Activated CD4-positive, alpha-beta T cell treated with anti-CD3 and anti-CD28 coated beads, Interleukin-10, Interleukin-2, amounts not matched to agents 100 ng/mL and 50 ng/mL, durations not matched to agents 16 hours and 8 hours (primary cell): ENCODE measurements around the gene MAGI1.
"Not testable (repeated sequence)": the region's sequence is repeated elsewhere in the genome, so short reads cannot be mapped to it uniquely, and the experiment has no call there.

Experiments
- DNase-seq: peaks from one replicate; pipeline ENCODE4 v3.0.0-alpha.2; 2020

The MAGI1 gene

DNA sequence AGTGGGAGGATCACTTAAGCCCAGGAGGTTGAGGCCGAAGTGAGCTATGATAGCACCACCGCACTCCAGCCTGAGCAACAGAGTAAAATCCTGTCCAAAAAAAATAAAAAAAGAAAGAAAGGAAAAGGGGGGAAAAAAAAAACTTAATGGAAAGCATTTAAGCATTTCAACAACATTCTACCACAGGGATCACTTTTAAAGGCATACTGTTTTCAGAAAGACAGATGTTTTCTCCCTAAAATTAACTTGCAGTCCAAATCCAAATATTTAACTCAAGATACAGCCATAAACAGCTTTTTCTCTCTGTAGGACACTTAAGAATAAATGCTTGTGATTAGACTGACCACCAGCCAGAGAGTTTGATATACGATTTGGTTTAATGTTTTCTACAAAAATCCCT is 141.0 kb downstream of the MAGI1 start:
- DNase-seq, result no peak

GRCh38 chr3:65896321-65896720 is 142.4 kb downstream of the MAGI1 start:
- no peak for DNase-seq

GRCh38 chr3:65894679-65895453 is 143.9 kb downstream of the MAGI1 start:
- no peak for DNase-seq

GRCh38 chr3:65894126-65894525 is 144.6 kb downstream of the MAGI1 start:
- DNase-seq, result no peak

DNA sequence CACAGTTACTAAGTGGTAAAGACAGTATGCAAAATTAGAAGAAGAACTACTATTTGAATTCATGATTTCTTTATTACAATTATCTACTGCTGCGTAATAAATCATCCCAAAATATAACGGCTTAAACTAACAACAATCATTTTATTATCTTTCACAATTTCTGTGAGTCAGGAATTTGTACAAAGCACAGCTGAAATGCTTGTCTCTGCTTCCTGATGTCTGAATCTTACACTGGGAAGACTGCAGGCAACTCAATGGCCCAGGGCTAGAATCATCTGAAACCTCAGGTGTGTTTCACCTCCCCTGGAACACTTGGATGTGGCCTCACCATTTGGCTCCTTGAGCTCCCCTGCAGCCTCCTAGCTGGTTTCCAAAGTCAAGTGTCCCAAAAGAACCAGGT is 145.1 kb downstream of the MAGI1 start:
- no peak for DNase-seq

DNA sequence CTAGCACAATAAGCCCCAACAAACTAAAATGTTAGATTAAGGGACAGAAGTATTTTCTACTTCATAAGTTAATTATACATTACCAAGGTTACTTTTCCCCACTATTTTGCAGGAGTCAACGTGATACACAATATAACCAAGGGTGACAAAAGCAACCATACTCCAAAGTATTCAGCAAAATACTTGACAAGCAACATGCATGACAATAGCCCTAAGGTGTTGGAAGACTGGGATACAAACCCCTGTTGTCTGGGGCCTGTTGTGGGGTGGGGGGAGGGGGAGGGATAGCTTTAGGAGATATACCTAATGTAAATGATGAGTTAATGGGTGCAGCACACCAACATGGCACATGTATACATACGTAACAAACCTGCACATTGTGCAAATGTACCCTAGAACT is 147.2 kb downstream of the MAGI1 start:
- DNase-seq, result not testable (repeated sequence)

DNA sequence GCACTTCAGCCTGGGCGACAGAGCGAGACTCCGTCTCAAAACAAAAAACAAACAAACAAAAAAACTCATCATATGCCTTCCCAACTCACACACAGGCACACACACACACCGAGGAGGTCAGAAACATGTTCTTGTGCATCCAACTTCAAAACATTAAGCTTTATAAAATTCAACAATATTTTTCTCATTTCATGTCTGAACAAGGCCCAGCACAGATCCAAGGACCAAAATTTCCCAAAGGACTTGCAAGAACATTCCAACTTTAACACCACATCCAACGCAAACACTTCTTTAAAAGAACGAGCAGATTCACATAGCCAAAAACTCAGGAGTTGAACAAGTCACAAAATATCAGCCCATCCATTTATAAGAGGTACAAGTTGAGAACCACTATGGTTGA is 148.4 kb downstream of the MAGI1 start:
- no peak for DNase-seq

- DNase-seq, result no peak
Observed at GRCh38 chr3:65889707-65890099, 149.0 kb downstream of the MAGI1 start.

GRCh38 chr3:65888980-65889706 is 149.6 kb downstream of the MAGI1 start:
- no peak for DNase-seq

GRCh38 chr3:65888196-65888595 is 150.5 kb downstream of the MAGI1 start:
- no peak for DNase-seq

DNA sequence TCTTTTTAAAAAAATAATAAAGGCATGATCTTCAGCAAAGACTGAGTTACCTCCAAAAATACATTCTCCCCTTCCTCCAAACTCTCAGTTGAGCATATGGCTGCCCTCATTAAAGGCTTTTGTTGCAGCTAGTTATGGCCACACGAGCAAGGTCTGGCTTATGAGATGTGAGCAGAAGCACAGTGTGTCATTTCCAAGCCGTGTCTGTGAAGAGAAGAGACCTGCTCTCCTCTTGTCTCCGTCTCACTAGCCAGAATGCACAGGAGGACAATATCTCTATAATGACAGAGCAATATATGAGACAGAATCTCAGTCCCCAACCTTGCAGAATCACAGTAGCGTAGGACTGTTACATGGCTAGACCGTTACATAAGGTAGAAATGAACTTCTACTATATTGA is 152.3 kb downstream of the MAGI1 start:
- no peak for DNase-seq

DNA sequence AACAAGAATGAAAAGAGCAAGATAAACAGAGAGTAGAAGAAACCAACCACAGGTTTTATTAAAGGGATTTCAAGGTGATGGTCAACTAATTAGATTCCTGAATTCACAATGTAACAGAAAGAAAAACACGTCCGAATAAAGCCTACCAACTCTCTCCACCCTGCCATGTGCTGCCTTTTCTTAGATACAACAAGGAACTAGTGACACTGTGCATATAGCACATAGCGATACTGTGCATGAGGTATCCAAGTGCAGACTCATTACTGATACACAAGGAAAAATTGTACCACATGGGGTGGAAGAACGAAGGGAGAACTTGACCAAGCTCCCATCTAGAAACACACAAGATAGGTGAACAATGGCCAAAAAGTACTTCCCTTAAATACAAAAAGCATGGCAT is 154.6 kb downstream of the MAGI1 start:
- no peak for DNase-seq

DNA sequence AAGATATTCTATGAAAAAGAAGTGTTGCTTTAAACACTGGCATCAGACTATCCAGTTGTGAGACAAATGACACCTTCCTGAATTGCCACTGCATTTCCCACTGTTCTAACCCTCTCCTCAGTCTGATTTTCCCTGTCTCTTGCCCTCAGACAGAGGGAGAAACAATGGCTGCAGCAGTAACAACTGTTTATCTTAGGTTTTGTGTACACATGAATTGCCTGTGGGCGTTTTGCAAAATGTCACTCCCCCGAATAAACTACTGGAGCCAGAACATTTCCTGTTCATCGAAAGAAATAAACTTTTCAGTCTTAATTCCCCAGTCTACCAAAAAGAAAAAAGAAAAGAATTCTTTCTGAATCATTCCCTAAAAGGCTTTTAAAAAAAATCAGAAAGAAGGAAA is 155.1 kb downstream of the MAGI1 start:
- no peak for DNase-seq

GRCh38 chr3:65880350-65880749 is 158.4 kb downstream of the MAGI1 start:
- no peak for DNase-seq

DNA sequence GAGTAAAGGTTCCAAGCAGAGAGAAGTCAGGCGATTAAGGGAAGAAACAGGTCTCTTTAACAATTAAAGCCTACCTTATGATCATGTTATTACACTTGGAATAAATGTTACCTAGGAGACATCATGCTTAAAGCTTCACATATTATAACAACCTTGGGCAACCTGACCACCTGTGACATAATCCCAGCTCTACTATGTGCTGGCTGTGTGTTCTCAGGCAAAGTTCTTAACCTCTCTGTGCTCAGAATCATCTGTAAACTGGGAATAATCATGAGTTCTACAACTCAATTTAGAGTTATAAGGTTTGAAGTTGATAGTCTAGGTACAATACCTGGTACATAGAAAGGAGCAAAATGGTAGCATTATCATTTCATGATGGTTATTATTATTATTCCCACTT is 159.3 kb downstream of the MAGI1 start:
- no peak for DNase-seq

- DNase-seq, result no peak
Observed at GRCh38 chr3:65878831-65879230, 159.9 kb downstream of the MAGI1 start.

GRCh38 chr3:65877160-65877559 is 161.6 kb downstream of the MAGI1 start:
- DNase-seq, result no peak

GRCh38 chr3:65876028-65876420 is 162.7 kb downstream of the MAGI1 start:
- DNase-seq, result no peak

DNA sequence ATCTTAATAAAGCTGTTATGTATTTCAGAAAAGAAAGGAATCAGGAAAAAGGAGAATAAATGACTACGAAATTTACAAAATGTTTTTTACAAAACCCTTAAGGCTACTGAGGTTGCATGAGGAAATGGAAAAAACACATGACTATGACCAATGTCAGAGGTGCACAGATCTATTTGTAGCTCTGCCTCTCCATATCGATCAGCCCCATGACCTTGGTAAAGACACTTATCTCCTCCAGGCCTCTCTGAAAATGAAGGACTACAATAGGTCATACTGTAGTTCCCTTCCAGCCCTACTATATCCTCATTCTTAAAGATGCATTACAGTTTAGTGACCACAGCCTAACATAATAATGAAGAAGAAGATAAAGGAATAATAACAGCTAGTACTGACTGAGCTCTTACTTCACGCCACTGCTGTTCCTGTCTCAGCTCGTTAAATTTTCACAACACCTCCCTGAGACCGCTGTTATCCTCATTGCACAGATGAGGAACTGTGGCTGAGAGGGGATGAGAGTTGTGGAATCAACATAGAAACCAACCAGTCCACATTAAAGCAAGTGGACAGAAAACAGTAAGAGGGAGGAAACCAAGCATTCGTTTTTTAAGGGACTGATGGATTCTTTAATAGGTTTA is 163.2 kb downstream of the MAGI1 start:
- no peak for DNase-seq

DNA sequence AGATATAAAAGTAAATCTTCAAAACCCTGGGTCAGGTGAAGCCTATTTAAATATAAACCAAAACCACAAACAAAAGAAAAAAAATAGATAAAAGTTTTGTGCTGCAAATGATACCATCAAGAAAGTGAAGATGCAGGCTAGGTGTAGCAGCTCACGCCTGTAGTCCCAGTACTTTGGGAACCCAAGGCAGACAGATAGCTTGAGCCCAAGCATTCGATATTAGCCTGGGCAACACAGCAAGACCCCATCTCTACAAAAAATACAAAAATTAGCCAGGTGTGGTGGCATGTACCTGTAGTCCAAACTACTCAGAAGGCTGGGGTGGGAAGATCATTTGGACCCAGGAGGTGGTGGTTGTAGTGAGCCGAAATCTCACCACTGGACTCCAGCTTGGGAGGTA is 164.8 kb downstream of the MAGI1 start:
- DNase-seq, result no peak

DNA sequence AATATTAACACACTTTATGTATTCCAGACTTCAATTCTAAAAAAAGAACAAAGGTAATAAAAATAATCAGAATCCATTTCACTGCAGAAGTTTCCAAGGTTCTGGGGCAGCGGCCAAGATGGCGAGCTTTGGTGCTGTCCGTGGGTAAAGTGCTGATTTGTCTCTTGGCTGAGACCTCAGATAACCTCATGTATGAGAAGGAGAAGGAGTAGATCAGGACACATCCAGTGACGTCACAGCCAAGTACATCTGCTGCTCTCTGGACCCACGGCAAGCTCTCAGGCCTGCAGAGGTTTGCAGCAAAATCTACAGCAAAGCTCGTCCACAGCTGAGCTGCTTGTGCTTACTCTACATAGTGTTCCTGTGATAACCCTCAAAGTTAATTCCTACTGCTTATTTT is 165.7 kb downstream of the MAGI1 start:
- no peak for DNase-seq

GRCh38 chr3:65871305-65872141 is 167.2 kb downstream of the MAGI1 start:
- DNase-seq, result no peak

- DNase-seq, result no peak
Observed at GRCh38 chr3:65869798-65870197, 168.9 kb downstream of the MAGI1 start.
